Measurements from ENCODE around the gene CRB2. TPM values are rescaled to one million over a fixed set of nuclear protein-coding genes. Genes with fewer than 3 reads are reported as not detected.

Gene CRB2
- total RNA-seq, 5 donors from 2014 or later (not counting 1 experiment from before 2014, with no cell fraction given), result 0.09 to 0.20 TPM; not detected in 3

DNA sequence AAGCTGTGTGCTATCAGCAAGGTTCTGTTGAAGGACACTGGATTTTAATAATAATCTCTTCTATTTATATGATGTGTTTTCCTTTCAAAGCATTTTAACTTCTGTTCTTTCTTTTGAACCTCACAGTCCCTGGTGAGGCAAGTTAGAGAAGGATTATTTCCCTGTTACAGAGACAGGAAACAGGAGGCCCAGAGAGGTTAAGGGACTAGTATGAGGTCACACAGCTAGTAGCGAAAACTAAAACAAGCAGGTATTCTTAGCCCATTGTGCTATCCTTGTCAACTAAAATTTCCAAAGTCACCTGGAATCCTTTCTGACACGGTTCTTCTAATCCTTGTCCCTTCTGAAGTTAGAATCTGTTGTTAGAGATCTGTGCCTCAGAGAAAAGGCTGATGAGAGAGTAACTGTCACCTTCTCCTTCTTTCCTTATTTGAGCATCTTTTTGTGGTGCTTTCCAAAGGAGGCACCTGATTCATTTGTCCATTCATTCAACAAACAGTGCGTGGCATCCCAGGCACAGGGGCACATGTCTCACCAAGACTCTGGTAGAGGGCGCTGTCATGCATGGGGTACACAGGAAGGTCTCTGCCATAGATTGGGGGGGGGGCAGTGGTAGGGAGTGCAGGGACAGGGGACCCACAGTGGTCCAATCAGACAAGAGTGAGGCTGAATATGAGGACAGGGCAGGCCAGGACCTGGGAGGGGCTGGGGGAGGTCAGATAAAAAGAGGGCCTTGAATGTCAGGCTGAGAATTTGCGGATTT, 61.5 kb downstream of the CRB2 start:
- ChIA-PET CTCF (no interaction called here), POLR2A (no interaction called here)
- Mint-ChIP-seq H3K9me3 (no peaks in the 10 kb centered on the region), H3K27me3 (no peaks in the 10 kb centered on the region), H3K36me3 (peaks cover 26% of the 10 kb centered on the region), H3K4me1 (no peaks in the 10 kb centered on the region), H3K4me3 (no peak overlapping the region), H3K27ac (no peak overlapping the region)
- Histone ChIP-seq H3K36me3 (ENCODE audit: control insufficient read depth in 2 of 2, extremely low read depth in 1 of 2, insufficient read depth in 1 of 2, low read length in 1 of 2) (peaks cover 2 to 8% of the 10 kb centered on the region in 2 donors), H3K27ac (ENCODE audit: low read length) (no peak overlapping the region), H3K9me3 (no peaks in the 10 kb centered on the region), H3K4me3 (ENCODE audit: control insufficient read depth in 1 of 2, extremely low read depth in 1 of 2, low read length in 1 of 2) (no peak overlapping the region), H3K4me1 (ENCODE audit: control insufficient read depth in 1 of 2, extremely low read depth in 1 of 2, insufficient read depth in 2 of 2, low read length in 2 of 2) (no peaks in the 10 kb centered on the region), H3K27me3 (replicated peaks in 1 of 2; ENCODE audit: control insufficient read depth in 2 of 2, extremely low read depth in 1 of 2, insufficient read depth in 2 of 2, low read length in 1 of 2) (no peaks in the 10 kb centered on the region)
- ATAC-seq (replicated peaks in 1 of 4) (no peak), DNase-seq (no peak)
- 100% methylated on average over 1 of the region's 5 CpGs for WGBS (ENCODE audit: insufficient coverage)

DNA sequence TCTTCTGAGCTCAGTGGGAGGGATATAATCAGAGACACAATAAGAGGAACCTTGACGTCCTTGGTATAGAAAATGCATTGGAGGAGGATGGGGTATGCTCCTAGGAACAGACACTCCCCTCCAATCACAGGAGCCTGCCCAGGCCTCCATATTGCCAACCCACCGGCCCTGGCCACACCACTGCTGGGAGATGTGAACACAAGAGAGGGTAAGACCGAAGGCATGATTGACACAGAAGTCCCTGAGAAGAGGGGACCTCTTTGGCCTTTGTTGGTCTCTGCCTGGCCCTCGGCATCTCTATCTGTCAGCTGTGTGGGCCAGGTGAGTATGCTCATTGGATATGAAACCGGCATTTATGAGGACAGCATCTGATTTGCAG, 62.0 kb downstream of the CRB2 start:
- no peaks in the 10 kb centered on the region for H3K9me3 Mint-ChIP-seq

DNA sequence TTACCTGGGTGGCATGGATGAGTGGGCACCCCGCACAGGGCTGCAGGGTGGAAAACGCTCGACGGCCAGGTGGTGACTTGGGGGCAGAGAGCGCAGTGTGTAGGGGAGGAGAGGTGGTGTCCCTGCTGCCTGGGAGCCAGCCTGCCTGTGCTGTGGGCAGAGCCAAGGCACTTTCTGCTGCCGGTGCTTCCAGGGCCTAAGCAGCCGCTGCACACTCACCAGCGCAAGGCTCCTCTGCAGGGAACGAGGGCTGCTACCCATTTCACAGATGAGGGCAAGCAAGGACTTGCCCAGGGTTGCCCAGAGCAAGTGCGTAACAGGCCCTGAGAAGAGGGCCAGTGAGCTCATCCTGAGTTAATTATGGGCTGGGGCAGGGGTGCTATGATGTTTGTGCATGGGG, 62.5 kb downstream of the CRB2 start:
- Histone ChIP-seq H3K27ac (ENCODE audit: low read length) (no peak overlapping the region), H3K4me3 (ENCODE audit: control insufficient read depth in 1 of 2, extremely low read depth in 1 of 2, low read length in 1 of 2) (no peak overlapping the region), H3K9me3 (no peaks in the 10 kb centered on the region), H3K36me3 (ENCODE audit: control insufficient read depth in 2 of 2, extremely low read depth in 1 of 2, insufficient read depth in 1 of 2, low read length in 1 of 2) (peaks cover 2 to 8% of the 10 kb centered on the region in 2 donors), H3K27me3 (replicated peaks in 1 of 2; ENCODE audit: control insufficient read depth in 2 of 2, extremely low read depth in 1 of 2, insufficient read depth in 2 of 2, low read length in 1 of 2) (no peaks in the 10 kb centered on the region), H3K4me1 (ENCODE audit: control insufficient read depth in 1 of 2, extremely low read depth in 1 of 2, insufficient read depth in 2 of 2, low read length in 2 of 2) (no peaks in the 10 kb centered on the region)
- 94% methylated on average over 10 of the region's 10 CpGs for WGBS (ENCODE audit: insufficient coverage)
- no peak for ATAC-seq (replicated peaks in 1 of 4)
- Mint-ChIP-seq H3K9me3 (no peaks in the 10 kb centered on the region), H3K4me1 (no peaks in the 10 kb centered on the region), H3K27ac (no peak overlapping the region), H3K27me3 (no peaks in the 10 kb centered on the region), H3K4me3 (no peak overlapping the region), H3K36me3 (peaks cover 26% of the 10 kb centered on the region)
- DNase-seq, result no peak
- ChIA-PET POLR2A (interaction anchor here in 1 of 2 donors (0.5 kb wide), 1 partner anchor 1574 kb away, joined by 3 read pairs; no protein-coding TSS in a partner anchor), CTCF (no interaction called here)

More for the DNA sequence above, 62.0 kb downstream of the CRB2 start:
- Histone ChIP-seq H3K27ac (ENCODE audit: low read length) (no peak overlapping the region), H3K4me1 (ENCODE audit: control insufficient read depth in 1 of 2, extremely low read depth in 1 of 2, insufficient read depth in 2 of 2, low read length in 2 of 2) (no peaks in the 10 kb centered on the region), H3K9me3 (no peaks in the 10 kb centered on the region), H3K4me3 (ENCODE audit: control insufficient read depth in 1 of 2, extremely low read depth in 1 of 2, low read length in 1 of 2) (no peak overlapping the region), H3K27me3 (replicated peaks in 1 of 2; ENCODE audit: control insufficient read depth in 2 of 2, extremely low read depth in 1 of 2, insufficient read depth in 2 of 2, low read length in 1 of 2) (no peaks in the 10 kb centered on the region), H3K36me3 (ENCODE audit: control insufficient read depth in 2 of 2, extremely low read depth in 1 of 2, insufficient read depth in 1 of 2, low read length in 1 of 2) (peaks cover 2 to 8% of the 10 kb centered on the region in 2 donors)
- Mint-ChIP-seq H3K4me3 (no peak overlapping the region), H3K4me1 (no peaks in the 10 kb centered on the region), H3K27me3 (no peaks in the 10 kb centered on the region), H3K36me3 (peaks cover 26% of the 10 kb centered on the region), H3K27ac (no peak overlapping the region)
- CTCF ChIA-PET, result no interaction called here
- ATAC-seq (replicated peaks in 1 of 4) (no peak), DNase-seq (no peak)
- POLR2A ChIA-PET, result no interaction called here
- WGBS (ENCODE audit: insufficient coverage), result 97% methylated on average over 4 of the region's 5 CpGs

DNA sequence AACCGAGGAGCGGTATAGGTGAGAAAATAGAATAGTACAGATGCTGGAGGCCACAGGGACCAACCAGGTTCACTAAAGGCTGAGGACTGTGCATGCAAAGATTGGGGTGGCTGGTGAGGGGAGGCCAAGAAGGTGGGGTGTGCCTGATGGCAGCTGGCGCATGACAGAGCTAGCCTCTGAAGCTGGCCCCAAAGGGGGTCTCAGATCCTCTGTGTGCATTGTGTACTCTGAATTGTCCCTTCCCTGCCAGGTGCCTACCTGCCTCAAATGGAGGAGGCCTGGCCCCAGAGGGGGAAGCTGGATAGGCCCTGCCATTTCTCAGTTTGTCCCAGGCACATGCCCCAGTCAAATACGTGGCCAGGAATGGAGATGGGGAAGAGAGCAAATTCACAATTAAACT, 63.1 kb downstream of the CRB2 start:
- H3K27ac ChIP-seq (ENCODE audit: low read length), result no peak overlapping the region
- H3K27me3 ChIP-seq (replicated peaks in 1 of 2; ENCODE audit: control insufficient read depth in 2 of 2, extremely low read depth in 1 of 2, insufficient read depth in 2 of 2, low read length in 1 of 2), result no peaks in the 10 kb centered on the region
- H3K4me3 Mint-ChIP-seq, result no peak overlapping the region
- ATAC-seq (replicated peaks in 1 of 4), result no peak
- POLR2A ChIA-PET, result interaction anchor here in 1 of 2 donors (0.5 kb wide), 1 partner anchor 1575 kb away, joined by 3 read pairs; no protein-coding TSS in a partner anchor
- DNase-seq, result no peak
- H3K27ac Mint-ChIP-seq, result no peak overlapping the region
- CTCF ChIA-PET, result no interaction called here
- peaks cover 26% of the 10 kb centered on the region for H3K36me3 Mint-ChIP-seq
- peaks cover 2 to 8% of the 10 kb centered on the region in 2 donors for H3K36me3 ChIP-seq (ENCODE audit: control insufficient read depth in 2 of 2, extremely low read depth in 1 of 2, insufficient read depth in 1 of 2, low read length in 1 of 2)
- no peak overlapping the region for H3K4me3 ChIP-seq (ENCODE audit: control insufficient read depth in 1 of 2, extremely low read depth in 1 of 2, low read length in 1 of 2)
- H3K4me1 ChIP-seq (ENCODE audit: control insufficient read depth in 1 of 2, extremely low read depth in 1 of 2, insufficient read depth in 2 of 2, low read length in 2 of 2), result no peaks in the 10 kb centered on the region
- no peaks in the 10 kb centered on the region for H3K4me1 Mint-ChIP-seq
- WGBS (ENCODE audit: insufficient coverage), result 79% methylated on average over 3 of the region's 4 CpGs
- H3K27me3 Mint-ChIP-seq, result no peaks in the 10 kb centered on the region
- no peaks in the 10 kb centered on the region for H3K9me3 Mint-ChIP-seq
- no peaks in the 10 kb centered on the region for H3K9me3 ChIP-seq

DNA sequence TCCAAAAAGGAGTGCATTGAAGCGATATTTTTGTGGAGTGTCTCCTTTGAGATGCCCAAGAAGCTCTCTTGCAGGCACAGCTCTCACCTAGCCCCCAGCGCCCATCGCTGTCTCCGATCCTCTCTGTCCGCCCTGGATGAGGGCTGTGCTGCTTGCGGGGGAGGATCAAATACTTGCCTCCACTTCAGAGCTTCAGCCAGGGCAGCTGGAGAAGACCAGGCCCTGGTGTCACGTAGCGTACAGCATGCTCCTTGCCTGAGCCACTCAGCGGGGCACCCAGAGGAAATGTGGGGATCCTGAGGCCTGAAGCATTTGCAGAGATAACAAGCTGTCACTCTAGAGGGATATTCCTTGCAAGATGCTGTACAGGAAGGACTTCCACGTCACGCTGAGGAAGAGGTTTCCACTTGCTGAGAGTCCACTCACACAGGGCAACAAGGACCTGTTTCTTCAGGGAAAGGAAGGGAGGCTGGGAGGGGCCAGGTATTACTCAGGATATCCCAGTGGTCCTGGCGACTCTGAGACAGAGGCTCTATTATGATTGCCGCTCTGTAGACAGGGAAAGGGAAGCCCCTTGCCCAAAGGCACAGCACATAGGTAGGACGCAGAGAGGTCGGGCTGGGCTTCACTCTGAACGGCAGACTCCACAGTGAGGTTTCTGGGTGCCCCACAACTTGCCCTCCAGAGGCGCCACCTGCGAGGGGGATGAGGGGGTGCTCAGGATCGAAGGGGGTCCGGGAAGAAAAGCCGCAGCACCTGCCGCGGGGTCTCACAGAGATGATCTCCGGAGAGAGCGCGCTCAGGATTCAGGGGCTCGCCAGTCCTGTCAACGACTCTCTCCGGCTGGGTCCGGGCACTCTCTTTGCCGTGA, 64.0 kb downstream of the CRB2 start:
- DNase-seq, result no peak
- H3K27me3 Mint-ChIP-seq, result no peaks in the 10 kb centered on the region
- H3K36me3 Mint-ChIP-seq, result peaks cover 30% of the 10 kb centered on the region

DNA sequence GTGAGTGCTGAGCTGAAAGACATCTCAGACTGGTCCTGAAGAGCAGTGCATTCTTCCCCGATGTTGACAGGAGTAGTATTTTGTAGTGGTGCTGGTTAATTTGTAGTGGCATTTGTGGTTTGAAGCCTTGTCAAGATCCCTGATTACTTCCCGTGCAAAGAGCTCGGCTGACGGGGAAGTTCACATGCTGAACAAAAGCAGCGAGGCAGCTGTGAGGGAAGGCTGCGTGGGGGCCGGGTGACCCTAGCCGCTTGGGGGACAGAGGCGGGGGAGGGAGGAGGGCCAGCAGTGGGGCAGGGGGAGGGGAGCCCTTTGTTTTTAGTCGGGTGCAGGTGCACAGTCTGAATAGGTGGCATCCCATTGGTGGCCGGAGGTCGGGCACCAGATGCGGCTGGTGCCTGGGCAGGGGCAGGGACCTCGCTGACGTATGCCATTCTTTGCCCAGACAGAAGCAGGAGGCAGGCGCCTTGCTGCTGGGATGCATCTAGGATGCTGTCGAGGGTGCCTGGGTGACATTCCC, 64.7 kb downstream of the CRB2 start:
- H3K27me3 Mint-ChIP-seq, result no peaks in the 10 kb centered on the region
- ATAC-seq (replicated peaks in 1 of 4), result no peak
- 58% methylated on average over 16 of the region's 17 CpGs for WGBS (ENCODE audit: insufficient coverage)

More for the DNA sequence above, 64.0 kb downstream of the CRB2 start:
- Histone ChIP-seq H3K27ac (ENCODE audit: low read length) (no peak overlapping the region), H3K4me1 (ENCODE audit: control insufficient read depth in 1 of 2, extremely low read depth in 1 of 2, insufficient read depth in 2 of 2, low read length in 2 of 2) (no peaks in the 10 kb centered on the region), H3K36me3 (ENCODE audit: control insufficient read depth in 2 of 2, extremely low read depth in 1 of 2, insufficient read depth in 1 of 2, low read length in 1 of 2) (peaks cover 2 to 8% of the 10 kb centered on the region in 2 donors), H3K27me3 (replicated peaks in 1 of 2; ENCODE audit: control insufficient read depth in 2 of 2, extremely low read depth in 1 of 2, insufficient read depth in 2 of 2, low read length in 1 of 2) (no peaks in the 10 kb centered on the region), H3K9me3 (no peaks in the 10 kb centered on the region), H3K4me3 (ENCODE audit: control insufficient read depth in 1 of 2, extremely low read depth in 1 of 2, low read length in 1 of 2) (no peak overlapping the region)
- no peak overlapping the region for H3K4me3 Mint-ChIP-seq
- 92% methylated on average over 29 of the region's 31 CpGs for WGBS (ENCODE audit: insufficient coverage)
- no peaks in the 10 kb centered on the region for H3K4me1 Mint-ChIP-seq
- no peak overlapping the region for H3K27ac Mint-ChIP-seq
- H3K9me3 Mint-ChIP-seq, result no peaks in the 10 kb centered on the region
- ChIA-PET POLR2A (no interaction called here), CTCF (no interaction called here)
- no peak for ATAC-seq (replicated peaks in 1 of 4)

More for the DNA sequence above, 64.7 kb downstream of the CRB2 start:
- ChIA-PET POLR2A (no interaction called here), CTCF (no interaction called here)
- Histone ChIP-seq H3K27ac (ENCODE audit: low read length) (no peak overlapping the region), H3K4me1 (ENCODE audit: control insufficient read depth in 1 of 2, extremely low read depth in 1 of 2, insufficient read depth in 2 of 2, low read length in 2 of 2) (no peaks in the 10 kb centered on the region), H3K27me3 (replicated peaks in 1 of 2; ENCODE audit: control insufficient read depth in 2 of 2, extremely low read depth in 1 of 2, insufficient read depth in 2 of 2, low read length in 1 of 2) (no peaks in the 10 kb centered on the region), H3K4me3 (ENCODE audit: control insufficient read depth in 1 of 2, extremely low read depth in 1 of 2, low read length in 1 of 2) (no peak overlapping the region), H3K9me3 (no peaks in the 10 kb centered on the region), H3K36me3 (ENCODE audit: control insufficient read depth in 2 of 2, extremely low read depth in 1 of 2, insufficient read depth in 1 of 2, low read length in 1 of 2) (peaks cover 2 to 8% of the 10 kb centered on the region in 2 donors)
- peaks cover 33% of the 10 kb centered on the region for H3K36me3 Mint-ChIP-seq
- H3K27ac Mint-ChIP-seq, result no peak overlapping the region
- DNase-seq, result no peak
- H3K9me3 Mint-ChIP-seq, result no peaks in the 10 kb centered on the region
- H3K4me3 Mint-ChIP-seq, result no peak overlapping the region
- no peaks in the 10 kb centered on the region for H3K4me1 Mint-ChIP-seq

All from T-cell (primary cell).